CD4-positive, alpha-beta T cell treated with Interleukin-12 subunit alpha and Interleukin-12 subunit beta, for 1 hour (primary cell): Measurements from ENCODE around the gene IWS1.
"Not testable (repeated sequence)": the region's sequence is repeated elsewhere in the genome, so short reads cannot be mapped to it uniquely, and the experiment has no call there.

Experiments used
- DNase-seq: peaks from one replicate; pipeline ENCODE4 v3.0.0-alpha.2; 2020

The IWS1 gene

DNA sequence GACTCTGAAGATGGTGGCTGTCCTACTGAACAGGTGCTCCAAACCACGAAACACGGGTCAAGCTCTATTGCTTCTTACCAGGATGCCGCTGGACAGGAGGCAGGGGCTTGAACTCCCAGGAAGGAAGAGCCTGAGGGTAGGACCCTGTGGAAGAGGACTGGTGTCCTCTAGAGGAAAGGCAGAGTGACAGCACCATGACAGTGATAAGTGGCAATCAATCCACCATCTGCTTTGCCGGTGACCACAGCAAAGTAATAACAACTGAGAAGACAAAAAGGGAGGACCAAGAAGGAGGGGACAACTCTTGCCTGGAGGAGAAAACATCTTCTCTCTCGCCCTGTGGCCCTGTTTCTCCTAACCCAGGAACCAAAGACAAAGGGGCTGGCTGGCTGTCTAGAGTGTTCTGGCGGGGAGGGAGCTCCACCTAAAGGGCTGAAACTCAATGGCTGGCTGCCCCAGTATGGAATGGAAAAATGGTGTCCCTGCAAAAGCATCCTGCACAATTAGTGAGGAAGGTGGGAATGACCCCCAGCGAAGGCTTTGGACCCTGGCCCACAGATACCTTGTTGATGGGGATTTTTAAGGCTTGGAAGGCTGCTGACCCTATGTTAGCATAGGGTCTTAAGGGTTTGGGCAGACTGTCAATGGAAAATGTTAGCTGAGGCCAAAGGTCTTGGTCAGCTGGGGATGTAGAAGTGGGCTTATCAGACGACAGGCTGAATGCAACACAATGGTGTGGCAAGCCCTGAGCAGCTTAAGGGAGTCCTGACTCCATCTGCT, 72.7 kb downstream of the IWS1 start:
- no peak for DNase-seq

DNA sequence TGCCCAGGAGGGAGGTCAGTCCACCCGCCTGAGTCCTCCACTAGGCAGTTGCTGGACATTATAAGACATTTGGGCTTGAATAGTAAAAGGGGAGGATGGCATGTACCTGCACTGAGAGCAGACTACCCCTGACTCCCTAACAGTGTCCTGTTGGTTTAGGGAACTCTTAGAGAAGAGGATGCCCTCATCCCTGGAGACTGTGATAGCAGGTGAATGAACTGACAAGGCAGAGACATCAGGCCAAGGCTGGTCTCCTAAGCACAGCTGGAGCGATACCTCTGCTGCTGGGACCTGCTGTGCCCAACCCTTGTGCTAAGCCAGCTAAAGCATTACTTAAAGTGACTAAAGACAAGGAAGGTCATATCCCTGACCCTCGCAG, 73.3 kb downstream of the IWS1 start:
- DNase-seq: no peak

DNA sequence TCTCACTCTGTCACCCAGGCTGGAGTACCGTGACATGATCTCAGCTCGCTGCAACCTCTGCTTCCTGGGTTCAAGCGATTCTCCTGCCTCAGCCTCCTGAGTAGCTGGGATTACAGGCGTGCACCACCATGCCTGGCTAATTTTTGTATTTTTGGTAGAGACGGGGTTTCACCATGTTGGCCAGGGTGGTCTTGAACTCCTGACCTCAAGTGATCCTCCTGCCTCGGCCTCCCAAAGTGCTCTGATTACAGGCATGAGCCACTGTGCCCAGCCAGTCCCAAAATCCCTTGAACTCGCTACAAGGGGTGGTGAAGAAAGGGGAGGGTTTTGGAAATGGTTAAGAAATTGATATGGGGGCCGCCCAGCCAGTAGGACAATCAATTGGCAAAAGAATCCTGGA, 73.9 kb downstream of the IWS1 start:
- not testable (repeated sequence) for DNase-seq

DNA sequence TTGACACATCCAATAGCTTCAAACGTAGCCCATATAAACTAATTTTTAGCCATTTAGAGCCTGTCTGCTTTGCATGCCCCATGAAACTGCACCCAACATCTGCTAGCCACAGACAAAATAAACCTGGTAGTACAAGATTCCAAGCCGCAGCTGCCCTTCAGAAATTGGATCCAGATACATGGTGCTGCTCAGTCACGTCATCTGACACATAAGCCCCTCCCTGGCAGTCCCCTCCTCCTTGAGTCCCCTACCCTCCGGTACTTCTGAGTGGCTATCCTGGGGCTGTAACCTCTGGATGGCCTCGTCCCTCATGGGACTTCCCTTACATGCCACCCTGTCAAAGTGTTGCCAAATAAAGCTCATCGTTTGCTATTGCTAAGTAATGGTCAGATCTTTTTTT, 74.3 kb downstream of the IWS1 start:
- no peak for DNase-seq

DNA sequence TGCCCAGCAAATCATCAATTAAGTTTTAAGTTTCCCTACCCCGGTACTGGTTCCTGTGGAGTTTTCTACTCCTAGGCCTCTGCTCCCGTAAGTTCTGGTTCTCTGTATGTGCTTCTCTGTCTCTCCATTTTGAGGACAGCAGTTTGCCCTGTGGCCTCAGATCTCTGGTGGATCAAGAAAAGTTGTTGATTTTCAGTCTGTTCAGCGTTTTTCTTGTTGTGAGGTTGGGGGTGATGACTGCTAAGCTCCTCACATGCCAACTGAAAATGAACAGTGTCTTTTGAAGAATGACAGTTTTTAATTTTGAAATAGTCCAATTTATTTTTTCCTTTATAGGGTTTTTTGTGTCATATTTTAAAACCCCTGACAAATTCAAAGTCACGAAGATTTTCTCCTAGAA, 76.4 kb downstream of the IWS1 start:
- no peak for DNase-seq

DNA sequence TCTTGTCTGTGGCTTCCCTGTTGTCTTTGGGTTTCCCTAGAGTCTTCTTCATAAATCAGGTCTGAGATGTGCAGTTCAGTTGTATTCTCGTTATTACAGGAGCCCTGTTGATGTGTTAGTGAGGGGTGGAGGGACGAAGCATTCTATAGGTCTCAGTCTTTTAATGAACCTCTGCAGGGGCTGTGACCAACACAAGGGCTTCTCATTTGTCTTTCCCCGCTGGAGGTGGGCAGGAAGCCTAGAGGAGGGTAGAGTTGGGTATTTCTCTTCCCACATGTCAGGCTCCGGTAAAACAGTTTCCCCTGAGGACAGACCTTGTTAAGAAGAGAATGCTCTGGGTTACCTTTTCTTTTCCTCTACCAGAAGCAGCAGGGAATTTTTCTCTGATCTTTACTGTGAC, 76.9 kb downstream of the IWS1 start:
- no peak for DNase-seq

DNA sequence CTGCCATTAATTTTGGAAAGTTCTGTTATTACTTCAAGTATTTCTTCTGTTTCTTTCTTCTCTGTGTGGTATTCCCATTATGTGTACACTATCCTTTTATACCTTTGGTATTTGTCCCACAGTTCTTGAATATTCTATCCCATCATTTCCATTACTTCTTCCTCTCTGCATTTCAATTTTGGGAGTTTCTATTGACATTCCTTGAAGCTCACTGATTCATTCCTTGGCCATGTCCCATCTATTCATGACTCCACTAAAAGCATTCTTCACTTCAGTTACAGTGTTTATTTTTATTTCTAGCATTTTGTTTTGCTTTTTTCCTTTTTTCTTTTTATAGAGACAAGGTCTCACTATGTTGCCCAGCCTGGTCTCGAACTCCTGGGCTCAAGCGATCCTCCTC, 77.8 kb downstream of the IWS1 start:
- DNase-seq: no peak

DNA sequence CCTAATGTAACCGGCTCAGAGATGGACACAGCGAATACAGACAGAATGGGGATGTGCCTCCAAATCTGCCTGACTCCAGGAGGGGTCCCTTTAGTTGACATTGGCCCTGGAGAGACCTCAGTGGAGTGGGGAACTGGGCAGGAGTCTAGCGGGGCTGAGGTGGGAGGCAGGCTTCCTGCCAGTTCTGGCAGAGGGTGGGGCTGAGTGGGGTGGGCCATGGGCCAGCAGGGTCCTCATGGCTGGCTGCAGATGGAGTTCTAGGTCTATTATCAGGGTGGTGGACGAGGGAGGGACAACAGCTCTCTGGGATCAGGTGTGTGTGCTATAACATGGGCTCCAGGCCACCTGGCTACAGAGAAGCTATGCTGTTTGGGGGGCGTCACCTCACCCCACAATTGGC, 86.9 kb downstream of the IWS1 start:
- DNase-seq: no peak

DNA sequence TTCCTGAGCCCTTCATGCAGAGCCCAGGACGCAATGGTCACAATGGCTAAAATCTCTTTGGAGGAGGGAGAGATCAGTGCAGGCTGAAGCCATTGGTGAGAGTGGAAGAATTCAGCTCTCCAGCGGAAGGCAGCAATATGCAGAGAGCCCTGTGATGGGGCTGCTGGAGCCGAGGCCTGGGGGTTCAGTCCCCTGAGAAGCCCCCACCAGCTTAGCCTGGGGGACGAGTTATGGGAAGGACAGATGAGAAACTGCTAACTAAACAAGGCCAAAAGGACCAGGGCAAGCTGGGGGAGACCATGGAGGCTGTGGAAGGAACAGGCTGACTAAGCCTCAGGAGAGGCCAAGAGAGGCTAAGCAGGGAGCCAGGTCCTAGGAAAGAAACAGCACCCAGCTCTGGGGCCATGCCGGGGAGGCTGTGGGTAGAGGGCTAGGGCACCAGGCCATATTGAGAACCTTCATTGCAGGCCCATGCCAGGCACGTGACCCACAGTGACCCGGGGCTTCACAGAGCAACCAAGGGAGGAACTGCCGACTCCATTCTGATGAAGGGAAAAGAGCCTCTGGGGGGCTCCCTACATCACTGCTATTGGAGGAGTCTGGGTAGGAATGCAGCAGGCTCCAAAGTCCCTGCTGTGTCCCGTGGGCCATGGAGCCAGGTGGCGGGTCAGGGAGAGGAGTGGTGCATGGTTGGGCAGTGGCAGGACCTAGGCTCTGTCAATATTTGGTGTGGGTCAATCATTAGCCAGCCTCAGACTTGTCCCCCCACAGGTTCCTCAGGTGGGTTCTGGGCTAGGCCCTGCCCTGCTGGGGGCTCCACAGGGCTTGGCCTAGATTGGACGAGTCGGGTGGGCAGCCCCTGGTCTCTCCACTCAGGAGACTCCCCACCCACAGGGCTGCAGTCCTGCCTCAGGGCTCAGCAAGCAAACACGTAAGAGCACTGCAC, 88.2 kb downstream of the IWS1 start:
- DNase-seq: no peak

DNA sequence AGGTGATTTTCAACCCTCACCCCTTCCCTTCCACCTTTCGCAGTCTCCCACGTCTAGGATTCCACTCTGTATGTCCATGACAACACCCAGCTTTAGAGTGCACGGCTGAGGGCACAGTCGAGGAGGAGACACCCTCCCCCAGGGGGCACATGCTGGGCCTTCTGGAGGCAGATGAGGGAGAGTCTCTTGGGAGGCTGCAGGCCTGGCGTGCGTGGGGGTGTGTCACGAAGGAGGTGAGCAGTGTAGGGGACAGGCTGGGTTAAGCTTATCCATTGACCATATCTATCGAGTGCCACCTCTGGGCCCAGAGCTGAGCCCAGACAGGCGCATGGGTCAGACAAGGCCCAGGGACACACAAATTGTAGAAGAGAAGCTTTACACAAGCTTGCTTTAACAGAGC, 89.2 kb downstream of the IWS1 start:
- no peak for DNase-seq

DNA sequence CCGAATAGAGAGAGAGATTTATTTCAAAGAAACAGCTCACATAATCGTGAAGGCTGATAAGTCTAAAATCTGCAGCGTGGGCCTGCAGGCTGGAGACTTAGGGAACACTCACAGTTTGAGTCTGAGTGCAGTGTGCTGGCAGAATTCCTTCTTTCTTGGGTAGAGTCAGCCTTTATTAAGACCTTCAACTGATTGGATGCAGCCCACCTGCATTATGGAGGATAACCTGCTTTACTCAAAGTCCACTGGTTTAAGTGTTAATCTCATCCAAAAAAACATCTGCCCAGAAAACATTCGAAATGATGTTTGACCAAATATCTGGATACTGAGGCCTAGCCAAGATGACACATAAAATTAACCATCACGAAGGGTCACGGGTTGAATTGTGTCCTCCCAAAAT, 91.8 kb downstream of the IWS1 start:
- DNase-seq: no peak

DNA sequence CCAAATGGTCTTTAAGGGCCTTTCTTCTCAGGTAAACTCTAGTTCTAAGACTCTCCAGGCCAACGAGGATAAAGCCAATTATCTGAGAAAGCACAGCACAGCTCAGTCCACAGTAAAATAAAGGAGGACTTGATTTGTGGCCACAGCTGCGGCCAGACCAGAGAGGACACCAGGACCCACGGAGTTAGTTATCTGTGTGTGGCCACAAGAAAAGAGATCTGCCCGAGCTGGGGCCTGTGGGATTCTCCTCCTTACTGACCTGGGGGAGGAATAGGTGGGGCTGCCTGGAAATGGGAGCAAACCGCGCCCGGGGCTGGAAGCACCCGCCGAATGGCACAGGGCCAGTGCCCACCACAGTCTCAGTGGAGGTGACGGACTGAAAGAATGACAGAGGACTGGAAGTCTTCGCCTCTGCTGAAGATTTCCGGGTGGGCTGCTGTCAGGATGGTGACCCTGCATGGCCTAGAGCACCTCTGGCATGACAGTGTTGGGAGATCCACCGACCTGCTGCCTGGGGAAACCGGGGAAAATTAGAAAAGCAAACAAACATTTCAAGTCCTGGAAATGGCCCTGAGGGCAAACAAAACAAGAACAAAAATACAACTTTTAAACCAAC, 94.8 kb downstream of the IWS1 start:
- no peak for DNase-seq
